Mononuclear cell (primary cell): Measurements from ENCODE around the gene C2. TPM values are rescaled to one million over a fixed set of nuclear protein-coding genes. Genes with fewer than 3 reads are reported as not detected.
"Not testable (repeated sequence)": the region's sequence is repeated elsewhere in the genome, so short reads cannot be mapped to it uniquely, and the experiment has no call there.

Source experiments
- H3K27me3 ChIP-seq: 2 replicates; pipeline ENCODE4 v1.6.0; 2011; ENCODE audit warnings: low read length, control low read depth; ENCODE audit not compliant: insufficient read depth
- H3K4me1 ChIP-seq: 2 replicates; pipeline ENCODE4 v1.5.1; 2011; ENCODE audit warnings: mild to moderate bottlenecking, low read length, control low read depth; ENCODE audit not compliant: insufficient read depth
- H3K4me3 ChIP-seq: 2 replicates; pipeline ENCODE4 v1.5.1; 2011; ENCODE audit warnings: mild to moderate bottlenecking, low read length, moderate library complexity
- H3K9me3 ChIP-seq: 2 replicates; pipeline ENCODE4 v1.5.1; 2011; ENCODE audit warnings: low read depth, mild to moderate bottlenecking, control low read depth, low read length
- total RNA-seq: library from RNA; depleted of rRNA; stranded (reverse); fragments of >200 nt; gene quantifications from one replicate; pipeline ENCODE4 v1.2.3, GENCODE V29; 2012

The C2 gene
- total RNA-seq, 1 donor: 2.5 TPM

GRCh38 chr6:31969712-31970603 lies 42.4 kb downstream of the C2 start:
- Histone ChIP-seq H3K9me3 (no peaks in the 10 kb centered on the region), H3K4me1 (peaks cover 25% of the 10 kb centered on the region), H3K27me3 (no peaks in the 10 kb centered on the region), H3K4me3 (no peak overlapping the region)

- H3K27me3 ChIP-seq: no peaks in the 10 kb centered on the region
- H3K4me3 ChIP-seq: no peak overlapping the region
- no peaks in the 10 kb centered on the region for H3K9me3 ChIP-seq
- peaks cover 25% of the 10 kb centered on the region for H3K4me1 ChIP-seq
These were observed 43.2 kb downstream of the C2 start for GRCh38 chr6:31970604-31971271.

DNA sequence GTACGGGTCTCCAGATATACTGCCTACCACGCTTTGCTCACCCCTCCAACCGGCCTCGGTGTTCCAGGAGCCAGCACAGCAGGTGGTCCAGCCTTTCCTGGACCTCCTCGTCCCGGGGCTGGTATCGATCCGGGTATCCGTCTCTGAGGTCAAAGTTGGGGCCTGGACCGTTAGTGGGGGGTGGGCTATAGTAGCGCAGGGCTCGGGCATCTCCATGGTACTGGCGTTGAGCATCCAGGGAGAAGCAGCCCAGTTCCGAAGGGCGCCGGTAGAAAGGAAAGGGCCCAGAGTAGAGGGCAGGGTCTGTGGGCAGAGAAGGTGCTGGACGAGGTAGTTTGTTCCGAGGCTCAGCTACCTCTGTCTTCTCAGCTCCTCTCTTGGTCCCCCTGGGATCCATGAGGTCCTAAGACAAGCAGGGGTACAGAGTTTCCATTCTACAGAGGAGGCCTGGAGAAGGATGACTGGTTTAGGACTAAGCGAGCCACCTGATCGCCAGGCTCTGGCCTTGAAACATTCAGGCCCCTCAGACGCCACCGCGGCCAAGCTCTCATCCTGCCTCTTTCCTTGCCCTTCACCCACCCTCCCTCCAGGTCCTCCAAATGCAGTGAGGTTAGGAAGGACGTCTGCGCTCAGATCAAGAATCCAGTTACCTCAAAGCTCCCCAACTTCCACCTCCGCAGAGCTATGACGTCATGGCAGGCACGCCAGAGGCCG lies 43.9 kb downstream of the C2 start:
- Histone ChIP-seq H3K9me3 (no peaks in the 10 kb centered on the region), H3K27me3 (no peaks in the 10 kb centered on the region), H3K4me3 (peak overlapping the region; percentile 77), H3K4me1 (peaks cover 25% of the 10 kb centered on the region)

DNA sequence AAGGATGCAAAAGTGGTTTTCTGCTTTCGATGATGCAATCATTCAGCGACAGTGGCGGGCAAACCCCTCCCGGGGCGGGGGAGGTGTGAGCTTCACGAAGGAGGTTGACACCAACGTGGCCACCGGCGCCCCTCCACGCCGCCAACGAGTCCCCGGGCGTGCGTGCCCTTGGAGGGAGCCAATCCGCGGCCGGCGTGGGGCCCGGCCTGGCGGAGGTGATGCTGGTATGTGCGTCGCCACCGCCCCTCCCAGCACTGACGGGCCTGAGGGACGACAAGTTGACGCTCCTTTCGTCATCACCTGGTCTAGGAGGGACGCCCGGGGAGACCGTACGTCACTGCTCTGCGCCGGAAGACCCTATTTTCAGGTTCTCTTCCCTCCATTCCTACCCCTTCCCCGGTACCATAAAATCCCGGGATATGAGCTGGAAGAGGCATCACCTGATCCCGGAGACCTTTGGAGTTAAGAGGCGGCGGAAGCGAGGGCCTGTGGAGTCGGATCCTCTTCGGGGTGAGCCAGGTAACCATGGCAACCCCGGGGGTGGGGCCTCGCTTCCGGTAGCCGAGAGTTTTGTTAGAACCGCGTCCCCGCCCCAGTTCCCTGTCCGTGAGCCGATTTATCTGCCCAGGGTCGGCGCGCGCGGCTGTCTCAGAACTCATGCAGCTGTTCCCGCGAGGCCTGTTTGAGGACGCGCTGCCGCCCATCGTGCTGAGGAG lies 44.6 kb downstream of the C2 start, which contains the start of gene DXO:
Gene DXO (minus strand): TSS at position 146 of the 716 bp plus-strand sequence. CDS start 463 bp downstream, outside the sequence.
- H3K4me1 ChIP-seq: peaks cover 25% of the 10 kb centered on the region
- no peaks in the 10 kb centered on the region for H3K9me3 ChIP-seq
- H3K27me3 ChIP-seq: no peaks in the 10 kb centered on the region
- H3K4me3 ChIP-seq: peak within 1 kb of the TSS; percentile 77

GRCh38 chr6:31972709-31973350 lies 45.3 kb downstream of the C2 start:
- Histone ChIP-seq H3K4me3 (peak overlapping the region; percentile 77), H3K9me3 (no peaks in the 10 kb centered on the region), H3K27me3 (no peaks in the 10 kb centered on the region), H3K4me1 (peaks cover 25% of the 10 kb centered on the region)

GRCh38 chr6:31976065-31976464 lies 48.5 kb downstream of the C2 start:
- not testable (repeated sequence) for H3K27me3 ChIP-seq, H3K9me3 ChIP-seq, H3K4me3 ChIP-seq
- peaks cover 19% of the 10 kb centered on the region for H3K4me1 ChIP-seq

DNA sequence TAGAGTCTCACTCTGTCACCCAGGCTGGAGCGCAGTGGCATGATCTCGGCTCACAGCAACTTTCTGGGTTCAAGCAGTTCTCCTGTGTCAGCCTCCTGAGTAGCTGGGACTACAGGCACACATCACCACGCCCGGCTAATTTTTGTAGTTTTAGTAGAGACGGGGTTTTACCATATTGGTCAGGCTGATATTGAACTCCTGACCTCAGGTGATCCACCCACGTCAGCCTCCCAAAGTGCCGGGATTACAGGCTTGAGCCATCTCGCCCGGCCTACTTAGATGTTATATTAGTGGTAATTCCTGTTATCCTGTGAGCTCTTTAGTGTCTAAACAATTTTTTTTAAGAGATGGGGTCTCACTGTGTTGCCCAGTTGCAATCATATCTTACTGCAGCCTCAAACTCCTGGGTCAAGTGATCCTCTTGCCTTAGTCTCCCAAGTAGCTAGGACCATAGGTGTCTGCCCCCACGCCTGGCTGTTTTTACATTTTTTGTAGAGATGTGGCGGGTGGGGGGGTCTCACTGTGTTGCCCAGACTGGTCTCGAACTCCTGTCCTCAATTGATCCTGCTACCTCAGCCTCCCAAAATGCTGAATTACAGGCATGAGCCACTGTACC lies 50.4 kb downstream of the C2 start:
- H3K27me3 ChIP-seq: no peaks in the 10 kb centered on the region
- no peak overlapping the region for H3K4me3 ChIP-seq
- no peaks in the 10 kb centered on the region for H3K9me3 ChIP-seq
- peaks cover 8% of the 10 kb centered on the region for H3K4me1 ChIP-seq

DNA sequence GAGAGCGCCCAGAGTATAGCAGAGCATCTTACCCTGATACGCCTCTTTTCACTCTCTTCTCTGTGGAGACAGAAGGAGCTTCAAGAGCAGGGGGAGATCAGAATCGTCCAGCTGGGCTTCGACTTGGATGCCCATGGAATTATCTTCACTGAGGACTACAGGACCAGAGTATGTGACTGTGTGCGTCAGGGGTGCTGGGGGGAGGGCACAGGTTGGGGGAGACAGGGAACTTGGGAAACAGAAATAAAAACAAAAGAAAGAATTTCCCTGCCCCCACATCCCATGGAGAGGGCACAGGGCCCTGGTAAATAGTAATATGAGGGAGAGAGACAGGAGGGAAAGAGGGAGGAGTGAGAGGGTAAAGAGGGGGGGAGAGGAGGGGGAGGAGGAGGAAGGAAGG lies 51.3 kb downstream of the C2 start:
- Histone ChIP-seq H3K27me3 (no peaks in the 10 kb centered on the region), H3K4me3 (no peak overlapping the region), H3K9me3 (no peaks in the 10 kb centered on the region), H3K4me1 (no peaks in the 10 kb centered on the region)

DNA sequence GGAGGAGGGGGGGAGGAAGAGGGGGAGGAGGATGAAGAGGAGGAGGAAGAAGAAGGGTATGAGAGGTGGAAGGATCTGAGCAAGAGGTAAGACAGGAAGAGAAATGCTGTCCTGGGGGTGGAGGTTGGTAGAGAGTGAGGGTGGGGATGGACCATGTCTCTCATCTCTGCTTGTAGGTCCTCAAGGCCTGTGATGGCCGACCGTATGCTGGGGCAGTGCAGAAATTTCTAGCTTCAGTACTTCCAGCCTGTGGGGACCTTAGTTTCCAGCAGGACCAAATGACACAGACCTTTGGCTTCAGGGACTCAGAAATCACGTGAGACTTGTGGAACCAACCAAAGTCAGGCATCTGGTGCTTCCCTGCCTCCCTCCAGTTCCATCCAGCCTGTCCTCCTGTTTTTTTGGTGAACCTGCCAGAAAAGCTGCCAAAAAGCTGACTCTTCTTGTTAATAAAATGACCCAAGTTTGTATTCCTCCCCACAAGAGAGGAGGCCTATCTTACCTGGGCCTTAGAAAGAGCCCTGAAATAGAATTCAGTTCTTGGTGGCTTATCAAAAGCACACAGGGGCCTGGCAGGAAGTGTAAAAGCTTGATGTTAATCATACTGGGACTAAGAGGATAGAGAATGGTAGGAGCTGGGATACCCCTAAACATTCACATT lies 51.9 kb downstream of the C2 start:
- Histone ChIP-seq H3K4me1 (no peaks in the 10 kb centered on the region), H3K27me3 (no peaks in the 10 kb centered on the region)

GRCh38 chr6:31980195-31980876 lies 52.8 kb downstream of the C2 start:
- not testable (repeated sequence) for H3K4me1 ChIP-seq, H3K4me3 ChIP-seq, H3K9me3 ChIP-seq, H3K27me3 ChIP-seq

More for the DNA sequence above, 51.9 kb downstream of the C2 start:
- Histone ChIP-seq H3K9me3 (no peaks in the 10 kb centered on the region), H3K4me3 (no peak overlapping the region)

GRCh38 chr6:31980998-31981397 lies 53.5 kb downstream of the C2 start:
- H3K4me3 ChIP-seq, H3K9me3 ChIP-seq, H3K27me3 ChIP-seq, H3K4me1 ChIP-seq: not testable (repeated sequence)

DNA sequence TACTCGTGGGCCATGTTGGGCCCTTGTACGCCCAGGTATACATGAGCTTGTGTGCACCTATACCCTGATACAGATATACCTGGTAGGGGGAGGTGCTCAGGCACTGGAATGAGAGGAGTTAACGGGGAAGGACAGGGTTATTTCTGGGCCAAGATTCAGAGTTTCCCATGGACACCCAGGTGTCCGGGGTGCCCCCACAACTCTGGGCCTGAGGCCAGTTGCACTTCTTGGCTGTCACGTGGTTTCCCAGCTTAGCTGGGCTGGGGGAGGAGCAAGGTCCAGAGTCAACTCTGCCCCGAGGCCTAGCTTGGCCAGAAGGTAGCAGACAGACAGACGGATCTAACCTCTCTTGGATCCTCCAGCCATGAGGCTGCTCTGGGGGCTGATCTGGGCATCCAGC lies 54.2 kb downstream of the C2 start, which contains the start of gene C4A:
Gene C4A (plus strand): TSS at position 314 of the 400 bp plus-strand sequence. CDS start 51 bp downstream, at position 365.
- H3K4me3 ChIP-seq, H3K4me1 ChIP-seq, H3K27me3 ChIP-seq, H3K9me3 ChIP-seq: not testable (repeated sequence)

GRCh38 chr6:31989363-31989762 lies 61.8 kb downstream of the C2 start:
- H3K27me3 ChIP-seq, H3K9me3 ChIP-seq, H3K4me1 ChIP-seq, H3K4me3 ChIP-seq: not testable (repeated sequence)
